A549 (cell line): ENCODE results near the gene EXTL1. TPM values are rescaled to one million over a fixed set of nuclear protein-coding genes. Genes with fewer than 3 reads are reported as not detected.

Source experiments
- ATAC-seq, 2 experiments: fragments of 200-7000 bp in 1 of 2; fragments of >200 bp in 1 of 2; cut with Nextera tagmentation in 1 of 2; cut with Tn5 transposase in 1 of 2; 3 replicates each; pipeline versions ENCODE4 v1.8.0 to v1.9.1; 2018 to 2020; ENCODE audit warnings: mild to moderate bottlenecking in 1 of 2, moderate library complexity in 1 of 2
- CTCF ChIA-PET: fragments of 300-600 bp; sonication (Branson Sonifier 250); formaldehyde crosslinking; extraction: SDS; loops from one replicate; lab custom pipeline; 2021; ENCODE audit warnings: antibody characterized with exemption, inconsistent platforms; lab: Yijun Ruan, JAX
- POLR2A ChIA-PET: fragments of 350-600 bp; formaldehyde crosslinking; extraction: SDS; loops from one replicate; lab custom pipeline; 2021; ENCODE audit warnings: antibody characterized with exemption, inconsistent platforms; lab: Yijun Ruan, JAX
- DNase-seq, 2 experiments: peaks; one replicate each; pipeline versions ENCODE4 v3.0.0 to v3.0.0-alpha.2; 2011 to 2016; ENCODE audit warnings: low read depth in 1 of 2, low spot score in 1 of 2
- FAIRE-seq: peaks from 2 replicates; lab custom pipeline; 2011; peaks lifted over from hg19 to GRCh38; lab: Jason Lieb, UNC
- H3K27ac ChIP-seq, 2 experiments: fragments of >200 bp; sonication (Bioruptor Twin); formaldehyde crosslinking; 3 replicates each; pipeline ENCODE4 v1.5.1; 2016 to 2017
- H3K4me1 ChIP-seq: fragments of >200 bp; sonication (Bioruptor Twin); formaldehyde crosslinking; 3 replicates; pipeline ENCODE4 v1.6.1; 2016
- H3K4me2 ChIP-seq: fragments of >200 bp; sonication (Bioruptor Twin); formaldehyde crosslinking; 3 replicates; pipeline ENCODE4 v1.6.1; 2016
- H3K4me3 ChIP-seq: fragments of >200 bp; sonication (Bioruptor Twin); formaldehyde crosslinking; 3 replicates; pipeline ENCODE4 v1.5.1; 2016
- H3K9me3 ChIP-seq: fragments of >200 bp; sonication (Bioruptor Twin); formaldehyde crosslinking; 3 replicates; pipeline ENCODE4 v1.6.1; 2016
- BHLHE40 ChIP-seq: IDR thresholded peaks from 2 replicates; pipeline ENCODE4 v1.6.1; 2012; ENCODE audit warnings: low read depth, low read length, inconsistent platforms
- CEBPB ChIP-seq, 2 experiments: fragments of >200 bp in 1 of 2; sonication (Bioruptor Twin) in 1 of 2; formaldehyde crosslinking in 1 of 2; IDR thresholded peaks; 2 replicates each; pipeline ENCODE4 v1.6.1; 2012 to 2016
- EHMT2 ChIP-seq: fragments of 200-600 bp; sonication (generic); IDR thresholded peaks from 2 replicates; pipeline ENCODE4 v1.6.1; 2016; ENCODE audit warnings: antibody characterized with exemption, low read depth, mild to moderate bottlenecking, moderate library complexity
- EP300 ChIP-seq, 2 experiments: fragments of >200 bp; sonication (Bioruptor Twin); formaldehyde crosslinking; IDR thresholded peaks; 2 replicates in 1 of 2; 3 replicates in 1 of 2; pipeline ENCODE4 v1.6.1; 2016 to 2017
- ESRRA ChIP-seq: fragments of 150-350 bp; IDR thresholded peaks from 2 replicates; pipeline ENCODE4 v1.6.1; 2014; ENCODE audit warnings: mild to moderate bottlenecking, low read length, borderline replicate concordance
- FOSB ChIP-seq: fragments of 250-450 bp; sonication (Bioruptor Pico); IDR thresholded peaks from 2 replicates; pipeline ENCODE4 v1.5.0; 2020; ENCODE audit warnings: mild to moderate bottlenecking, moderate library complexity
- GATA3 ChIP-seq: IDR thresholded peaks from 2 replicates; pipeline ENCODE4 v1.6.1; 2012; ENCODE audit warnings: borderline replicate concordance
- HOXA7 ChIP-seq: fragments of 250-450 bp; sonication (Bioruptor Pico); IDR thresholded peaks from 2 replicates; pipeline ENCODE4 v1.5.0; 2020; ENCODE audit warnings: mild to moderate bottlenecking, moderate library complexity
- MAZ ChIP-seq: fragments of 150-350 bp; IDR thresholded peaks from 2 replicates; pipeline ENCODE4 v1.6.1; 2014; ENCODE audit warnings: antibody characterized with exemption, low read depth, low read length, borderline replicate concordance
- MYC ChIP-seq: IDR thresholded peaks from 2 replicates; pipeline ENCODE4 v1.6.1; 2012; ENCODE audit warnings: mild to moderate bottlenecking, inconsistent platforms, low read length, improper control_type of control experiment, borderline replicate concordance
- NFE2L2 ChIP-seq: fragments of 150-350 bp; conservative IDR thresholded peaks from 2 replicates; pipeline ENCODE4 v1.6.1; 2014; ENCODE audit warnings: low read length
- NR3C1 ChIP-seq: fragments of >200 bp; sonication (Bioruptor Twin); formaldehyde crosslinking; IDR thresholded peaks from 3 replicates; pipeline ENCODE4 v1.6.1; 2017
- POLR2AphosphoS2 ChIP-seq: conservative IDR thresholded peaks from 2 replicates; pipeline ENCODE4 v1.6.1; 2012; ENCODE audit warnings: low read length, improper control_type of control experiment, inconsistent platforms
- RCOR1 ChIP-seq: fragments of 150-350 bp; IDR thresholded peaks from 2 replicates; pipeline ENCODE4 v1.6.1; 2014; ENCODE audit warnings: antibody characterized with exemption, low read length, low read depth
- TP53 ChIP-seq: fragments of 250-450 bp; sonication (Bioruptor Pico); IDR thresholded peaks from 2 replicates; pipeline ENCODE4 v1.5.0; 2021; ENCODE audit warnings: mild to moderate bottlenecking, moderate library complexity
- ZFP36 ChIP-seq: fragments of 450-650 bp; IDR thresholded peaks from 2 replicates; pipeline ENCODE4 v1.6.1; 2014; ENCODE audit warnings: borderline replicate concordance; ENCODE audit not compliant: partially characterized antibody
- ZNF302 ChIP-seq: fragments of 250-450 bp; sonication (Bioruptor Pico); IDR thresholded peaks from 2 replicates; pipeline ENCODE4 v1.9.0; 2021; ENCODE audit warnings: inconsistent platforms, mild to moderate bottlenecking, moderate library complexity
- ZSCAN20 ChIP-seq: fragments of 250-450 bp; sonication (Bioruptor Pico); IDR thresholded peaks from 2 replicates; pipeline ENCODE4 v1.8.0; 2022; ENCODE audit warnings: mild to moderate bottlenecking, moderate library complexity
- WGBS: methylation state at CpG from one replicate; pipeline ENCODE4 v1.1.6; 2017; ENCODE audit errors: missing lambda C conversion rate; 5-methylcytosine and 5-hydroxymethylcytosine counted together
- polyA plus RNA-seq, 4 experiments: library from polyadenylated mRNA; depleted of rRNA in 3 of 4; stranded (reverse); fragments of >200 nt; fragmentation: RNase III in 1 of 4; extraction: RNeasy Plus Mini Kit Qiagen cat#74134 plus additional on column Dnase treatment in 1 of 4; gene quantifications; 2 replicates in 3 of 4; 3 replicates in 1 of 4; pipeline ENCODE4 v1.2.3, GENCODE V29; 2011 to 2017
- TF ChIP-seq, protein P1 (sequence below): IDR thresholded peaks from 2 replicates; pipeline ENCODE4 v1.6.1; 2012
- TF ChIP-seq, protein P2 (sequence below): fragments of 450-650 bp; IDR thresholded peaks from 2 replicates; pipeline ENCODE4 v1.6.1; 2014; ENCODE audit warnings: antibody characterized with exemption
- TF ChIP-seq, protein P3 (sequence below): IDR thresholded peaks from 2 replicates; pipeline ENCODE4 v1.6.1; 2012

The EXTL1 gene
- polyA plus RNA-seq, 2 of the 4 experiments (the other 2 are of a cell fraction): 0.03 to 0.04 TPM

DNA sequence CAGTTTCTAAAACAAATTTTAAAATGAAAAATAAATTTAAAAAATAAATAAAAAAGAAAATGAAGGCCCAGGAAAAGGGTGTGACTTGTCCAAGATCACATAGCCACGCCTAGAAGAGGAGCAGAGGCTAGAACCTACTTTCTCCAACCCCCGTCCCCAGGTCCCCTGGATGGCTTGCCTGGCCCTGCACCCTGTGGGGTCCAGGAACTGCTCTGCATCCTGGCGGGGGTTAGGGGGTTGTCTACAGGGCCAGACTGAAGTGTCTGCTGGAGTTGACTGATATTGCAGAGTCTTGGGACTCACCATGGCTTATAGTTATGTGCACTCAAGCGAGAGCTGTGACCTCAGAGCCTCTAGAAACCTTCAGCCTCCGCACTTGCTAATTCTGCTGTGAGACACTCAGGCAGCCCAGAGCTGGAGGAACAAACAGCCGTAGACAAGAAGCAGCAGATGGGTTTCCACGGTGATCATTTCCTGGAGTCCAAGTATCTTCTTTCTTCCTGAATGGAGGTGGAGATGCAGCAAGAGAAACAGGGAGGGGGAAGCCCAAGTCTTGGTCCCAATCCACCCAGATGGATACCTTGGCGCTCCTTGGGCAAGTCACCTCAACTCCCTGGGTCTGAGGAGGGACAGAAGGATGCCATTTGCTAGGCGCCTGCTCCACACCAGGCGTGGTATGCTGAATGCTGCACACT lies 5.2 kb upstream of the EXTL1 start:
- ATAC-seq (no peak), FAIRE-seq (no peak), DNase-seq (no peak)
- POLR2A ChIA-PET: no interaction called here
- Histone ChIP-seq H3K27ac (no peak overlapping the region), H3K4me3 (no peak overlapping the region), H3K9me3 (no peaks in the 10 kb centered on the region), H3K4me2 (no peak overlapping the region), H3K4me1 (peaks cover 10% of the 10 kb centered on the region; the same call in 2 of the 3 replicates)
- TF ChIP-seq ZFP36: no peak
- no peak for TF ChIP-seq RCOR1
- no peak for TF ChIP-seq TP53 (CRISPR knock-in tag)
- TF ChIP-seq ZNF302 (CRISPR knock-in tag): no peak
- CTCF ChIA-PET: interaction anchor here (0.6 kb wide), 1 partner anchor 86 kb away, joined by 3 read pairs; no protein-coding TSS in a partner anchor
- WGBS: 86% methylated on average over 10 of the region's 10 CpGs

DNA sequence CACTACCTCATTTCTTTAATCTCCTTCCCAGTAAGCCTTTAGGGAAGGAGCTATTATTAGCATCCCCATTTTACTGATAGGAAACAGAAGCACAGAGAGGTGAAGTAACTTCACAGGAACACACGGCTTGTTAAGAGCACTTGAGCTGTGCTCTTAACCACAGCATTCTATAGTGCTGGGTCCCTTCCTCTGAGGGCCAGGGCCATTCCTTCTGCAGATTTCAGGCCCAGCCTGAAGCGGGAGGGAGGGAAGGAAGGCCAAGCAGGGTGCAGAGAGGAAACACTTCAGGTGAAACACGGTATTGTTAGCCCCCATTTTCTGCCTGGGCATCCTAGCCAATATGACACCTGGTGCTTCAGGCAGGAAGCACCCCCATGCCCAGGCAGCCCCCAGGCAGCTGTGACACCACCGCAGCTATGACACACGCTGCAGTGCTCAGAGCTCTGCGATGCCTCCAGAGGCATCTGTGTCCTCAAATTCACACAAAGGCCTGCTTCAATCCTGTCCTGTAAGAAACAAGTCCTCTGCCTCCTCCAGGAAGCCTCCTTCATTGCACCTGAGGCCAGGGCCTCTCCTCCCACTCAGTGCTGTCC lies 4.5 kb upstream of the EXTL1 start:
- Histone ChIP-seq H3K4me2 (no peak overlapping the region), H3K9me3 (no peaks in the 10 kb centered on the region), H3K4me1 (peaks cover 10% of the 10 kb centered on the region; the same call in 2 of the 3 replicates), H3K4me3 (no peak overlapping the region), H3K27ac (no peak overlapping the region)
- ATAC-seq (no peak; a peak in 1 of 6 replicates), FAIRE-seq (no peak), DNase-seq (no peak)
- no peak for TF ChIP-seq ZNF302 (CRISPR knock-in tag)
- TF ChIP-seq, protein P1, sequence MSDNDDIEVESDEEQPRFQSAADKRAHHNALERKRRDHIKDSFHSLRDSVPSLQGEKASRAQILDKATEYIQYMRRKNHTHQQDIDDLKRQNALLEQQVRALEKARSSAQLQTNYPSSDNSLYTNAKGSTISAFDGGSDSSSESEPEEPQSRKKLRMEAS: no peak
- TF ChIP-seq ESRRA: no peak
- no peak for TF ChIP-seq EP300 (IDR thresholded peaks at IDR 0.05)
- no peak for TF ChIP-seq FOSB (CRISPR knock-in tag)
- TF ChIP-seq GATA3: no peak
- TF ChIP-seq EHMT2: no peak
- no peak for TF ChIP-seq POLR2AphosphoS2
- TF ChIP-seq, protein P2, sequence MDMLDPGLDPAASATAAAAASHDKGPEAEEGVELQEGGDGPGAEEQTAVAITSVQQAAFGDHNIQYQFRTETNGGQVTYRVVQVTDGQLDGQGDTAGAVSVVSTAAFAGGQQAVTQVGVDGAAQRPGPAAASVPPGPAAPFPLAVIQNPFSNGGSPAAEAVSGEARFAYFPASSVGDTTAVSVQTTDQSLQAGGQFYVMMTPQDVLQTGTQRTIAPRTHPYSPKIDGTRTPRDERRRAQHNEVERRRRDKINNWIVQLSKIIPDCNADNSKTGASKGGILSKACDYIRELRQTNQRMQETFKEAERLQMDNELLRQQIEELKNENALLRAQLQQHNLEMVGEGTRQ: no peak
- no peak for TF ChIP-seq ZSCAN20 (CRISPR knock-in tag)
- TF ChIP-seq MAZ: no peak
- no peak for TF ChIP-seq MYC
- no peak for TF ChIP-seq CEBPB (IDR thresholded peaks at IDR 0.05)
- no peak for TF ChIP-seq NR3C1
- TF ChIP-seq HOXA7 (CRISPR knock-in tag): no peak
- CTCF ChIA-PET: no interaction called here
- 72% methylated on average over 6 of the region's 6 CpGs for WGBS
- POLR2A ChIA-PET: no interaction called here

DNA sequence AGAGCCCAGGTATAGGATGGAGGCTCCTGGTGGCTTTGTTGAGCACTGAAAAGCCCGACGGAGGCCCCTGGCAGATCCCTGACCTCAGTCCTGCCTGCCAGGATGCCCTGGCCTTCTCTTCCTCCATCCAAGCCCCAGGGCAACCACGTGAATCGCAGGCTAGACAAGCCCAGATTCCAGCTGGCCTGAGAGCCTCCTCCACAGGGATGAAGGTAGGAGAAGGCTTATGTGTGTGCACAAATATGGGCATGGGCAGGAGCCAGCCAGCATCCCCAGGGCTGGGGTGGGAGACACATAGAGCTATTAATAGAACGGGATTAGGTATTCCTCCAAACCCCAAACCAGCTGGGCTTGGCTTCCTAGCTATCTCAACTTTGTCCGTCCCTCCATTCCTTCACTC lies 4.0 kb upstream of the EXTL1 start:
- no peak for ATAC-seq
- WGBS: 61% methylated on average over 6 of the region's 6 CpGs
- CTCF ChIA-PET: interaction anchor here (0.6 to 0.9 kb wide), 2 partner anchors 122 to 129 kb away, joined by 3 read pairs; no protein-coding TSS in a partner anchor

More for the DNA sequence above, 4.0 kb upstream of the EXTL1 start:
- FAIRE-seq: no peak
- no peaks in the 10 kb centered on the region for H3K9me3 ChIP-seq
- H3K4me2 ChIP-seq: no peak overlapping the region
- POLR2A ChIA-PET: no interaction called here
- no peak overlapping the region for H3K27ac ChIP-seq
- H3K4me1 ChIP-seq: peaks cover 6% of the 10 kb centered on the region; the same call in 2 of the 3 replicates
- no peak for TF ChIP-seq NFE2L2
- TF ChIP-seq BHLHE40: no peak
- TF ChIP-seq, protein P3, sequence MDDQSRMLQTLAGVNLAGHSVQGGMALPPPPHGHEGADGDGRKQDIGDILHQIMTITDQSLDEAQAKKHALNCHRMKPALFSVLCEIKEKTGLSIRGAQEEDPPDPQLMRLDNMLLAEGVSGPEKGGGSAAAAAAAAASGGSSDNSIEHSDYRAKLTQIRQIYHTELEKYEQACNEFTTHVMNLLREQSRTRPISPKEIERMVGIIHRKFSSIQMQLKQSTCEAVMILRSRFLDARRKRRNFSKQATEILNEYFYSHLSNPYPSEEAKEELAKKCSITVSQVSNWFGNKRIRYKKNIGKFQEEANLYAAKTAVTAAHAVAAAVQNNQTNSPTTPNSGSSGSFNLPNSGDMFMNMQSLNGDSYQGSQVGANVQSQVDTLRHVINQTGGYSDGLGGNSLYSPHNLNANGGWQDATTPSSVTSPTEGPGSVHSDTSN: no peak
- TF ChIP-seq, all 56 proteins: peak for 0
- no peak overlapping the region for H3K4me3 ChIP-seq
- no peak for DNase-seq
